ENCODE measurements around the gene TPP1.

TPP1 gene

GRCh38 chr11:6646918-6647679 is 27.9 kb upstream of the TPP1 start:
- no peak for DNase-seq

GRCh38 chr11:6646576-6646917 is 27.3 kb upstream of the TPP1 start:
- no peak for DNase-seq

- no peak for DNase-seq
Measured at GRCh38 chr11:6646071-6646470, 26.8 kb upstream of the TPP1 start.

GRCh38 chr11:6642957-6643356 is 23.7 kb upstream of the TPP1 start:
- DNase-seq = no peak

DNA sequence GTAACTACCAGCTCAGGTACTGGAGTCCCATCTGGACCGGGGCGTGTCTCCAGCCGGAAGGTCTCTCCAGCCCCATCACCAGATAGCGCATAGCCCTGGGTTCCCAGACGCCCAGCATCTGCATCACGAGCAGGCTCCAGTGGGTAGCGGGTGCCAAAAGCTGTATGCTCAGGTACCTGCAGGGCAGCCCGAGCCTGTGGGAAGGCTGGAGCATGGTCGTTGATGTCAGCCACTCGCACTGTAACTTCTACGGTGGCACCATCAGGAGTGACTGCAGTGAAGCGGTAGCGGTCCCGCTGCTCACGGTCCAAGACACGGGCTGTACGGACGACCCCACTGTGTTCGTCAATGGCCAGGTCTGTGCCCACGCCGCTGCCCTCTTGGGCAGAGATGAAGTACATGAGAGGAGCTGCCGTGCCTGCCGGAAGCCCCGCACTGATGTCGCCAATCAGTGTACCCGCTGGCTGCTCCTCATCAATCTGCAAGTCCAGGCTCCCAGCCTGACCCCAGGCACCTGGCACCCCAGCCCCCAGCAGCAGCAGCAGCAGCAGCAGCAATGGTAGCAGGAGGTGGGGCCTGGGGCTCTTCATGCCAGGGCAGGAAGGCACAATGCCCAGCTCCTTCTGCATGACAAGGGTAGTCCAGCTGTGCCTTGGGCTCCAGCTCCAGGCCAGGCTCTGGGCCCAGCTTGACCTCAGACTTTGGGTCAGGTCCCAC is 21.9 kb upstream of the TPP1 start:
- DNase-seq = no peak

DNA sequence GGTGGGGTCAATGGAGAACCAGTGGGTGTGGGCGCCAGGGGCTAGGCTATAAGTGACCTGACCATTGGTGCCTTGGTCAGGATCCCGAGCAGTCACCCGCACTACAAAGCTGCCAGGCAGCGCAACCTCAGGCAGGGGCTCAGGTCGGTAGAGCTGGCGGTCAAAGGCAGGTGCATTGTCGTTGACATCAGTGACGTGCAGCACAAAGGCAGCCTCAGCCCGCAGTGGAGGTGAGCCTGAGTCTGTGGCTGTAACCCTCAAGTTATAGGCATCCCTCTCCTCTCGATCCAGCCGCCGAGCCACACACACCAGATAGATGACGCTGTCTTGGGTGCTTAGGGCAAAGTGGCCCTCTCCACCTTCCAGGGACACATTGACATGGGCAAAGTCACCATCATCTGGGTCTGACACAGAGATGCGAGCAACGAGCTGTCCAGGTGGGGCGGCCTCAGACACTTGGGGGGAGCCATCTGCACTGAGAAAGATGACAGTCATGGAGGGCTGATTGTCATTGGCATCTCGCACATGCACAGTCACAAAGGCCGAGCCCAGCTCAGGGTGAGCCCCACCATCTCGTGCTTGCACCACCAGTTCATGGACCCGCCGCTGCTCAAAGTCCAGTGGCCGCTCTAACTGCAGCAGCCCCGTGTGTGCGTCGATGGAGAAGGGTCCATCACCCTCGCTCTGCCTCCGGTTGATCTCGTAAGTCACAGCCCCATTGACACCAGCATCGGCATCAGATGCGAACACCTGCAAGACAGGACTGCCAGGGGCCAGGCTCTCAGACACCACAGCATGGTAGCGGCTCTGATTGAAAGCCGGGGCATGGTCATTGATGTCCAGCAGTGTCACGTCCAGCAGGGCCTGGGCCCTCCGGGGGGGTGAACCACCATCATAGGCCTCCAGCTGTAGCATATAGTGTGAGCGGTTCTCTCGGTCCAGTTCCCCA is 21.1 kb upstream of the TPP1 start:
- no peak for DNase-seq

GRCh38 chr11:6638429-6638828 is 19.2 kb upstream of the TPP1 start:
- no peak for DNase-seq

DNA sequence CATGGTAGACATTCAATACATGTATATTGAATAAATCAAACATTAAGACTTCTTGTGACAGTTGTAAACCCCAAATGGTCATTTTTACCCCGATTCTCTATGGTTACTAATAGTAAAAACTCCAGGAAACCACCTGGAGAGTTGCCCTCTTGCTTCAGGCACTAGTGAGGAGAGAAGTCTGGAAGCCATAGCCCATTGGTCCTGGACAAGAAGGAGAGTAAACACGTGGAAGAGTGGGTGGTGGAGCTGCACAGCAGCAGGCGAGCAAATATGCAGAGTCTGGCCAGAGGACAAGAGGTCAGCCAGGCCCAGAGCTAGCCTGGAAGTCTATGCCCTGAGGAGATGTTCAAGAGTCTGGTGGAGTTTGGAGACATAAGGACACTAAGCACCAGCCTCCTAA is 18.6 kb upstream of the TPP1 start:
- DNase-seq = no peak

- DNase-seq = no peak
Measured at GRCh38 chr11:6636480-6636879, 17.3 kb upstream of the TPP1 start.

DNA sequence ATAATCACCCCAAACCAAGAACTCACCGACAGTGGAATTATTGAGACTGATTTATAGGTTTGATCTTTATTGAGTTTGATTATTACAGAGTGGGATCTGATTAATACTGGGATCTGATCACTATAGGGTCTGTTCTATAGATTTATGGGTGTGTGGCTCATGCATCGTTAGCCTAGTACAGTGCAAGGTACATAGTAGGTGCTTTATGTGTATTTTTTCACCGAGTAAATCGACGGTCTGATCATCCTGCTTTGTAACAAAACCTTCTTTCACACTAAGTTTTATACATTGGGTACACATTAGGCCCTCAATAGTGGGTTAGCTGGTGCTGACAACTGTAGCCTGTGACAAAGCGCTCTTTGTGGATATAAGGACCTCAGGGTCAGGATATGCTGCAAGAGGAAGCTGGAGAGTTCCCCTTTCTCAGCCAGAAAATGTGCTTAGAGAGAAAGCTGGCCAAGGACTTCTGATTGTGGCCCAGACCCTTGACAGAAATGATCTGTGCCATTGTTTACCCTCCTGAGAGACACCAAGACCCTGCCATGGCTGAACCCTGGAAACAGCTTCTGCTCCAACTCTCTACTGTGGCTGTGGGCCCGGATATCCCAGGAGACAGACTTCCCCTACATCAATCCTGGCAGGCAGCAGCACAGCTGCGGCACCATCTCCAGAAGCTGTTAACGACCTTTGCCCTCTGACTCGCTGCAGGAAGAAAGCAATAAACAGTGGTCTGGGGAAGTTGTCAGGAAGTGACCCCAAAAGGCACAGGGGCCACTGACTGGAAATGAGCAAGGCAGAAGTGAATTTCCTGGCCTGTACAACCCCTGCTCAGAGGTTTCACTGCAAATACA is 16.1 kb upstream of the TPP1 start:
- no peak for DNase-seq

DNA sequence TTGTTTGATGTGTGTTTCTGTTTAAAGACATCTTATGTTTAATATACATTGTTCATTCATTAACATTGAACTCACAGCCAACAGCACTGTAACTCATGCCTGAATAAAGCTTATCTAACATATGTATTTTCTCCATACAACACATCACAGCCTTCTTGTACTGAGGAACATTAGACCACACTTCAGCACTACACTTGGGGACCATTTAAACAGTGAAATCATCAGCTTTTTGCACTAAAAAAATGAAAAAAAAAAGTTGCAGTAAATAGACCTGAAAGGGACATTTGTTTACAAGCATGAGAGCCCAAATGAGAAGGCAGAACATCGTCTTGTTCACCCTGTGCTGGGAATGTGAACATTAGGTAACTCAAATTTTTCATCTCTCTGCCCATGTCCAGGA is 15.3 kb upstream of the TPP1 start:
- no peak for DNase-seq

DNA sequence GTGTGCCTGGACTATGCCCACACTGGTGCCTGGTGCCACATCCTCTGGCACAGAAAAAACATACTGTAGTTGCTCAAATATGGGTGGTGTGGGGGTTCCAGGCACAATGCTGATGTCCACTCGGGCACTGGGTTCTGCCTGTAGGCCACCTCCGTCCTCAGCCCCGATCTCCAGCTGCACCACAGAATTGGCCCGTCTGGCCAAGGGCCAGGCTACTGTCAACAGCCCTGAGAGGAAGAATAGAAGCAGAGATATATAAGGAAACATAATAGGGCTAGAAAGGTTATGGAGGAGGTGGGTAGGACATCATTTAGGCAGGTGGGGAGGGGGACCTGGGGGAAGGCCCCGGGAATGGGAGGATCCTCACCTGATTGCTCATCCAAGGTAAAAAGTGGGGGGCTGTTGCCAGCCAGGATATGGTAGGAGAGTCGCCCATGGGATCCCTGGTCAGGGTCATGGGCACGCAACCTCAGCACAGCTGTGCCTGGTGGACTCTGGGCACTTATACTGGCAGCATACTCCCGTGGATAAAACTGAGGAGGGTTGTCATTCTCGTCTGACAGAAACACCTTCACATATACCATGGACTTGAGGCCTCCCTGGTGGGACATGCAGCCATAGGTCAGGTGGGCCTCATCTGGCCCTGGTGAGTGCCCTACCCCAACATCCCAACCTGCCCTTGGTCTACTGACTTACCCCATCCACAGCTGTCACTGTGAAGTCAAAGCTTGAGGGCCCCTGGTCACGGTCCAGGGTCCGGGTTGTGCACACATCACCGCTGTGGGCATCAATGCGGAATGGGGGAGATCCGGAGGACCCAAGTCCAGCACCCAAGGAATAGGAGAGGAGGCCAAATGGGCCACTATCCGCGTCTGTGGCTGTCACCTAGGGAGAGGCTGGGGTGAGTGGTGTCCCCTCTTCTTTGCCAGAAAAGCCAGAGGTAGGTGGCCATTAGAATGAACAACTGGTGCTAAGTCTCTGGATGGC is 14.5 kb upstream of the TPP1 start:
- DNase-seq = no peak

- DNase-seq = no peak
Measured at GRCh38 chr11:6632116-6633073, 13.2 kb upstream of the TPP1 start.

DNA sequence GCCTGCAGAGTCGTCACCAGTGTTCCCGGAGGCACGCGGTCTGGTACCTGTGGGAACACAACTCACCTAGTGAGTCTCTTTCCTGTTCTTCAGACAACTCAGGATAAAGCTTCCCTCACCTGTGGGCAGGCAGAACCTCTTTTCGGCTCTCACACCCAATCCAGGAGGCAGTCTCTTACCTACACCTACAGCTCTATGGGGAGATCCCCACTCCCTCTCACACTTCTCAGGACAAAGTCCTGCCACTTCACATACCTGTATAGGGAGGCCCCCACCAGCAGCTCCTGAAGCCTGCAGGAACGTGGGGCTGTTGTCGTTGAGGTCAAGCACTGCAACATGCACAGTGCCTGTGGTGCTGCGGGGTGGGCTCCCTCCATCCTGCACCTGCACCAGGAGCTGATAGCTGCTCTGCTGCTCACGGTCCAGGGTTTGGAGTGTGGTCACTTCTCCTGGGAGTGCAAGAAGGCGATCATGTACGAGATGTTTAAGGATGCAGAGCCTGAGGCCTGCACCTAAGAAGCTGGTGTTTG is 12.2 kb upstream of the TPP1 start:
- DNase-seq = no peak

DNA sequence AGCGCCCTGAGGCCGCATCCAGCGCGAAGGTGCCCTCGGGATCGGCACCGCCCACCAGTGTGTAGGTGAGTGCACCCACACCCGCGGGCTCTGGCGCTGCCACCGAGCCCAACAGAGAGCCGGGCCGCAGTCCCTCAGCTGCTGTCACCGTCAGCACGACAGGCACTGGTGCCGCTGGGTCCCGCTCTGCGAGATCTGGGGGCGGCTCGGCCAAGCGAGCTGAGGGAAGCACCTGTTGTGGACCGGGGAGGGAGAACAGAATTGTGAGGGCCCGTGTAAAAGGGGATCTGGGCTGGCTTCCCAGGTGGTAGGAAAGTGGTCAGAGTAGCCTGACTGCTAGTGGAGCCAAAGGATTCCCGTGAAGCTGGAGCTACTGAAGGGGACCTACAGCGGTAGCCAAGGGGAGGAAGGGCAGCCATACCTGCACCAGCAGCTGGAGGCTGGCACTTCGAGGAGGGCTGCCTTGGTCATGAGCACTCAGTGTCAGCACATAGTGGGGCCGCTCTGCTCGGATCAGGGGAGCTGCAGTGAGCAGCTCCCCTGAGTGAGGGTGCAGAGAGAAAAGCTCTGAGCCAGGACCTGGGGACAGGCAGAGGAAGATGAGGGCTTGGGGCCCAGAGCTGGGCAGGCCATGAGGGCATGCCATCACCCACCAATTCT is 11.5 kb upstream of the TPP1 start:
- no peak for DNase-seq

GRCh38 chr11:6629892-6630631 is 10.8 kb upstream of the TPP1 start:
- no peak for DNase-seq

DNA sequence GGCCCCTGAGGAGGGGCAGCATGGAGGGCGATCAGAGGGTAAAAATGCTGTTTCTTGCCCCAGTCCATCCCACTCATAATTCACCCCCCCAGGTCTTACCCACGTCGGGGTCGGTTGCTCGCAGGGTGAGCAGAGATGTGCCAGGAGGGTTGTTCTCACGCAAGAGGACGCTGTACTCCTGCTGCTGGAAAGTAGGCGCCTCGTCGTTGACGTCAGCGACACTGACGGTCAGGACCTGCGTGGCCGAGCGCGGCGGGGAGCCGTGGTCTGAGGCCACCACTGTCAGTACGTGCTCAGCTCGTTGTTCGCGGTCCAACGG is 10.3 kb upstream of the TPP1 start:
- no peak for DNase-seq

- DNase-seq = no peak
Measured at GRCh38 chr11:6628526-6628925, 9.3 kb upstream of the TPP1 start.

- no peak for DNase-seq
Measured at GRCh38 chr11:6627762-6628241, 8.6 kb upstream of the TPP1 start.
